ENCODE measurements around the gene EBPL. TPM values are rescaled to one million over a fixed set of nuclear protein-coding genes. Genes with fewer than 3 reads are reported as not detected.

Gene EBPL
- polyA plus RNA-seq (2013, experiment 1 of 2): 64.8 TPM
- 66.7 TPM for polyA plus RNA-seq (2013, experiment 2 of 2)

DNA sequence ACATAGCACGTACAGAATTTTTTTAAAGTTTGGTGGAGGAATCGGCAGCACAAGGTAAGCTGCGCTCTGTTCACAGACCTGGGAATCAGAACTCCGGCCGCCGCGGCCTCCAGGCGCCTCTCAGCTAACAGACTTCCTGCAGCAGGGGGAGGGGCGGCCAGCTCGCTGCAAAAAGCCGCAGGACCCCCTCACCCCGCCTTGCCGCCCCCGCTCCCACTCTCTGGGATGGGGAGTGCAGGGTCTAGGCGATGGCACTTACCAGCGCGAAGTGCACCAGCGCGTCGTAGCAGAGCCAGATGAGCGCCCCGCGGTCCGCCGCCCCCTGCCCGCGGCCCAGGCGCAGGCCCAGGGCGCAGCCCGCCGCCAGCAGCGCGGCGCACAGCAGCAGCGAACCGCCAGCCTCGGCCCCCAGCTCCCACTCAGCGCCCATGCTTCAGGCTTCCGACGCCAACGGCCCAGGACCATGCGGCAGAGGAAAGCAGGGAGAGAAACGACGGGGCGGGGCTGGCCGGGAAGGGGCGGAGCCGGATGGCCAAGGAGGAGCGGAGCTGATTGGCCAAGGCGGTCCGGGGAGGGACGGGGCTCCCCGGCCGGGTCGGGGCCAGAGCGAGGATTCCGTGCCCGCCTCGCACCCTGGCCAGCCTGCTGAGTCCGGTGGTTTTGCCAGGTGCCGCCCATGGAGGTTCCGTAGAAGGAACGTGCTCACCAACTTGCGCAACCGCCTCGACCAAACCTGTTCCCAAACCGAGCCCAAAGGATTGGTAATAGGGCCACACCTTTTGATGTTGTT lies at the start of gene EBPL:
Gene EBPL (minus strand): TSS at position 492 of the 790 bp plus-strand sequence. CDS start 62 bp downstream, at position 430.
- peak within 1 kb of the TSS; percentile 90 for H4K91ac ChIP-seq (ENCODE audit: low read length)
- H3K36me3 ChIP-seq (ENCODE audit: control insufficient read depth in 1 of 2, insufficient read depth in 2 of 2, low read depth in 1 of 2, low read length in 2 of 2): peaks cover 7 to 11% of the 10 kb centered on the region in 2 experiments
- H2AFZ ChIP-seq (ENCODE audit: low read depth, low read length): peak within 1 kb of the TSS; percentile 94
- peak within 1 kb of the TSS in 1 of 2 experiments; percentile 92 for H2BK12ac ChIP-seq (ENCODE audit: low read length in 2 of 2)
- H2BK120ac ChIP-seq (ENCODE audit: low read depth, low read length): peak within 1 kb of the TSS; percentile 84
- H3K27me3 ChIP-seq (ENCODE audit: control insufficient read depth in 1 of 2, insufficient read depth in 1 of 2, low read length in 2 of 2): no peaks in the 10 kb centered on the region
- H2AK5ac ChIP-seq (ENCODE audit: low read length, severe bottlenecking): no peak within 1 kb of the TSS
- H2BK5ac ChIP-seq (ENCODE audit: low read depth, low read length, poor library complexity, severe bottlenecking): peak within 1 kb of the TSS; percentile 71
- peak within 1 kb of the TSS; percentile 75 to 80 for H3K4me3 ChIP-seq (ENCODE audit: insufficient read depth in 1 of 2, low read depth in 1 of 2, low read length in 2 of 2)
- peak; percentile 90 for DNase-seq
- peak within 1 kb of the TSS; percentile 58 for H3K27ac ChIP-seq (ENCODE audit: low read length, poor library complexity, severe bottlenecking)
- peak within 1 kb of the TSS in 1 of 2 experiments; percentile 89 for H3K23ac ChIP-seq (ENCODE audit: low read length in 2 of 2)
- WGBS: under 1% methylated on average over 60 of the region's 67 CpGs
- peak within 1 kb of the TSS; percentile 95 for H2BK15ac ChIP-seq (ENCODE audit: low read depth, poor library complexity, severe bottlenecking)
- peak within 1 kb of the TSS; percentile 90 for H3K9ac ChIP-seq (ENCODE audit: low read length)
- peak within 1 kb of the TSS; percentile 82 for H4K8ac ChIP-seq (ENCODE audit: low read length)
- peak within 1 kb of the TSS; percentile 84 for H3K4me2 ChIP-seq (ENCODE audit: low read length, poor library complexity, severe bottlenecking)
- H3K4ac ChIP-seq (ENCODE audit: low read depth in 1 of 2, low read length in 2 of 2): peak within 1 kb of the TSS; percentile 80 to 92
- H3K9me3 ChIP-seq (ENCODE audit: control insufficient read depth, low read length): no peaks in the 10 kb centered on the region
- peaks cover 17% of the 10 kb centered on the region for H3K79me1 ChIP-seq (replicated peaks; ENCODE audit: low read length, poor library complexity, severe bottlenecking)
- peak within 1 kb of the TSS; percentile 93 to 99 for H3K18ac ChIP-seq (ENCODE audit: low read depth in 1 of 2, low read length in 2 of 2)
- H3K14ac ChIP-seq (ENCODE audit: low read length in 2 of 2): peak within 1 kb of the TSS in 1 of 2 experiments; percentile 83
- peaks cover 5% of the 10 kb centered on the region for H3K4me1 ChIP-seq (ENCODE audit: control insufficient read depth, insufficient read depth, low read depth, low read length)

DNA sequence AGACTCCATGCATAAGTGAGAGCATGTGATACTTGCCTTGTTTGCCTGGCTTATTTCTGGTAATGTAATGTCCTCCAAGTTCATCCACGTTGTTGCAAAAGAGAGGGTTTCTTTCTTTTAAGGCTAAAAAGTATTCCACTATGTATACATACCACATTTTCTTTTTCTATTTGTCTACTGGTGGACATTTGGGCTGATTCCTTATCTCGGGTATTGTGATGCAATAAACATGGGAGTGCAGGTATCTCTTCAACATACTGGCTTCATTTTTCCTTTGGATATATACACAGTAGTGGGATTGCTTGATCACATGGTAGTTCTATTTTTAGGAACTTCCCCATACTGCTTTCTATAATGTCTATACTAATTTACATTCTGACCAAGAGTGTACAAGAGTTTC lies 49.6 kb upstream of the EBPL start:
- peaks cover 4 to 63% of the 10 kb centered on the region in 2 experiments for H3K36me3 ChIP-seq (ENCODE audit: control insufficient read depth in 1 of 2, insufficient read depth in 2 of 2, low read depth in 1 of 2, low read length in 2 of 2)
- H3K4ac ChIP-seq (ENCODE audit: low read depth in 1 of 2, low read length in 2 of 2): no peak overlapping the region
- H2BK120ac ChIP-seq (ENCODE audit: low read depth, low read length): no peak overlapping the region
- H4K91ac ChIP-seq (ENCODE audit: low read length): no peak overlapping the region
- no peak overlapping the region for H3K23ac ChIP-seq (ENCODE audit: low read length in 2 of 2)
- no peak overlapping the region for H3K14ac ChIP-seq (ENCODE audit: low read length in 2 of 2)
- H3K79me1 ChIP-seq (replicated peaks; ENCODE audit: low read length, poor library complexity, severe bottlenecking): peaks cover 7% of the 10 kb centered on the region
- no peak overlapping the region for H2AFZ ChIP-seq (ENCODE audit: low read depth, low read length)
- no peak overlapping the region for H3K4me2 ChIP-seq (ENCODE audit: low read length, poor library complexity, severe bottlenecking)
- H2BK15ac ChIP-seq (ENCODE audit: low read depth, poor library complexity, severe bottlenecking): no peak overlapping the region
- H3K4me3 ChIP-seq (ENCODE audit: insufficient read depth in 1 of 2, low read depth in 1 of 2, low read length in 2 of 2): no peak overlapping the region
- H3K27me3 ChIP-seq (ENCODE audit: control insufficient read depth in 1 of 2, insufficient read depth in 1 of 2, low read length in 2 of 2): no peaks in the 10 kb centered on the region
- no peak overlapping the region for H3K27ac ChIP-seq (ENCODE audit: low read length, poor library complexity, severe bottlenecking)
- no peak overlapping the region for H2BK12ac ChIP-seq (ENCODE audit: low read length in 2 of 2)
- H3K18ac ChIP-seq (ENCODE audit: low read depth in 1 of 2, low read length in 2 of 2): no peak overlapping the region
- no peak overlapping the region for H2BK5ac ChIP-seq (ENCODE audit: low read depth, low read length, poor library complexity, severe bottlenecking)
- no peak overlapping the region for H2AK5ac ChIP-seq (ENCODE audit: low read length, severe bottlenecking)
- H3K9ac ChIP-seq (ENCODE audit: low read length): no peak overlapping the region
- H4K8ac ChIP-seq (ENCODE audit: low read length): no peak overlapping the region
- no peaks in the 10 kb centered on the region for H3K9me3 ChIP-seq (ENCODE audit: control insufficient read depth, low read length)
- no CpG with 5 or more reads among the region's 2 CpGs for WGBS
- DNase-seq: no peak
- H3K4me1 ChIP-seq (ENCODE audit: control insufficient read depth, insufficient read depth, low read depth, low read length): no peaks in the 10 kb centered on the region

DNA sequence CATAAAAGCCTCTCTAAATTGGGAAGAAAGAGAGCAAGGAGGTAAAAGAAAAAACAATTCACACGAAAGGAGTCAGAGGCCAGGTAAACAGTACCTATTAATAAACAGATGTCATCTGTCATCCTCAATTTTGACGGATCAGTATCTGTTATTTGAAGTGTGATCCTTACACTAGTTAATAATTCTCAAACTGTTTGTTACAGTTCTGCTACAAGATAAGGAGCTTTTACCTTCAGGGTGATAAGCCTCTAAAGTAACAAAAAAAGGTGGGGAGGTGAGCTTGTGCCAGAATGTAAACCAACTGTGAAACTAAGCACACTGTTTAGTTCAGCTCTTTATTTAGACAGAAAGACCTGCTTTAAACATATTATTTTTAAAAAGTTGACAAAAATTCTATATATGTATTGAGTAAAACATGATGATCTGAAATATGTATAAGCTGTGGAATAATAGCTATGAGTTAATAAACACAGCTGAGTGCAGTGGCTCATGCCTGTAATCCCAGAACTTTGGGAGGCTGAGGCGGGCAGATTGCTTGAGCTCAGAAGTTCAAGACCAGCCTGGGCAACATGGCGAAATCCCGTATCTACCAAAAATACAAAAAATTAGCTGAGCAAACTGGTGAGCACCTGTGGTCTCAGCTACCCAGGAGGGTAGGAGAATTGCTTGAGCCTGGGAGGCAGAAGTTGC lies 48.4 kb upstream of the EBPL start:
- H3K18ac ChIP-seq (ENCODE audit: low read depth in 1 of 2, low read length in 2 of 2): no peak overlapping the region
- H3K9ac ChIP-seq (ENCODE audit: low read length): no peak overlapping the region
- H3K36me3 ChIP-seq (ENCODE audit: control insufficient read depth in 1 of 2, insufficient read depth in 2 of 2, low read depth in 1 of 2, low read length in 2 of 2): peaks cover 0 to 58% of the 10 kb centered on the region in 2 experiments
- H3K79me1 ChIP-seq (replicated peaks; ENCODE audit: low read length, poor library complexity, severe bottlenecking): peaks cover 5% of the 10 kb centered on the region
- H2BK12ac ChIP-seq (ENCODE audit: low read length in 2 of 2): no peak overlapping the region
- H3K23ac ChIP-seq (ENCODE audit: low read length in 2 of 2): no peak overlapping the region
- H3K9me3 ChIP-seq (ENCODE audit: control insufficient read depth, low read length): no peaks in the 10 kb centered on the region
- no peaks in the 10 kb centered on the region for H3K4me1 ChIP-seq (ENCODE audit: control insufficient read depth, insufficient read depth, low read depth, low read length)
- no peaks in the 10 kb centered on the region for H3K27me3 ChIP-seq (ENCODE audit: control insufficient read depth in 1 of 2, insufficient read depth in 1 of 2, low read length in 2 of 2)
- H4K91ac ChIP-seq (ENCODE audit: low read length): no peak overlapping the region
- no peak for DNase-seq
- no peak overlapping the region for H2BK5ac ChIP-seq (ENCODE audit: low read depth, low read length, poor library complexity, severe bottlenecking)
- WGBS: 100% methylated on average over 5 of the region's 5 CpGs
- no peak overlapping the region for H3K4me2 ChIP-seq (ENCODE audit: low read length, poor library complexity, severe bottlenecking)
- H4K8ac ChIP-seq (ENCODE audit: low read length): no peak overlapping the region
- no peak overlapping the region for H3K27ac ChIP-seq (ENCODE audit: low read length, poor library complexity, severe bottlenecking)
- H3K4ac ChIP-seq (ENCODE audit: low read depth in 1 of 2, low read length in 2 of 2): no peak overlapping the region
- H3K4me3 ChIP-seq (ENCODE audit: insufficient read depth in 1 of 2, low read depth in 1 of 2, low read length in 2 of 2): no peak overlapping the region
- H2AK5ac ChIP-seq (ENCODE audit: low read length, severe bottlenecking): no peak overlapping the region
- no peak overlapping the region for H3K14ac ChIP-seq (ENCODE audit: low read length in 2 of 2)
- no peak overlapping the region for H2AFZ ChIP-seq (ENCODE audit: low read depth, low read length)
- no peak overlapping the region for H2BK15ac ChIP-seq (ENCODE audit: low read depth, poor library complexity, severe bottlenecking)
- no peak overlapping the region for H2BK120ac ChIP-seq (ENCODE audit: low read depth, low read length)
